A673 (cell line): ENCODE results near the gene ANKS1B. TPM values are rescaled to one million over a fixed set of nuclear protein-coding genes. Genes with fewer than 3 reads are reported as not detected.

Experiments used
- BruUV-seq: library from RNA; stranded (reverse); fragments of 400-500 nt; replicated peaks from 2 replicates; lab custom pipeline; 2021; lab: Mats Ljungman, UMichigan
- CTCF ChIA-PET: fragments of 300-600 bp; sonication (Branson Sonifier 250); formaldehyde crosslinking; loops from one replicate; lab custom pipeline; 2022; ENCODE audit warnings: antibody characterized with exemption; lab: Charles Lee
- POLR2A ChIA-PET: fragments of 300-600 bp; sonication (Branson Sonifier 250); formaldehyde crosslinking; loops from one replicate; lab custom pipeline; 2022; ENCODE audit warnings: antibody characterized with exemption; ENCODE audit not compliant: low non-redundant PET; lab: Charles Lee
- DNase-seq: peaks from one replicate; pipeline ENCODE4 v3.0.0-alpha.2; 2015; ENCODE audit warnings: low spot score
- H3K27ac ChIP-seq: fragments of 200-600 bp; sonication (generic); 2 replicates; pipeline ENCODE4 v1.5.1; 2016; ENCODE audit warnings: mixed run types, low read depth, mild to moderate bottlenecking, mixed read lengths, antibody characterized with exemption, low read length; ENCODE audit not compliant: poor library complexity, severe bottlenecking
- H3K27me3 ChIP-seq: fragments of 200-600 bp; sonication (generic); replicated peaks from 2 replicates; pipeline ENCODE4 v1.6.1; 2017; ENCODE audit warnings: mixed run types, low read depth, mild to moderate bottlenecking, mixed read lengths, antibody characterized with exemption, low read length; ENCODE audit not compliant: insufficient read depth, poor library complexity
- H3K36me3 ChIP-seq: fragments of 200-600 bp; sonication (generic); 2 replicates; pipeline ENCODE4 v1.6.1; 2016; ENCODE audit warnings: mixed run types, mild to moderate bottlenecking, mixed read lengths, antibody characterized with exemption, low read length; ENCODE audit not compliant: insufficient read depth, poor library complexity, severe bottlenecking
- H3K4me1 ChIP-seq: fragments of 200-600 bp; sonication (generic); 2 replicates; pipeline ENCODE4 v1.6.1; 2017; ENCODE audit warnings: mixed run types, mild to moderate bottlenecking, mixed read lengths, antibody characterized with exemption, low read length; ENCODE audit not compliant: insufficient read depth, poor library complexity, severe bottlenecking
- H3K4me3 ChIP-seq: fragments of 200-600 bp; sonication (generic); 2 replicates; pipeline ENCODE4 v1.5.1; 2016; ENCODE audit warnings: low read depth, mixed run types, mild to moderate bottlenecking, mixed read lengths, low read length; ENCODE audit not compliant: poor library complexity, severe bottlenecking
- H3K9me3 ChIP-seq: fragments of 200-600 bp; sonication (generic); 2 replicates; pipeline ENCODE4 v1.6.1; 2016; ENCODE audit warnings: mixed run types, low read depth, mild to moderate bottlenecking, mixed read lengths, antibody characterized with exemption, low read length; ENCODE audit not compliant: poor library complexity, severe bottlenecking
- CTCF ChIP-seq: fragments of 300-800, 200-600 bp; sonication (generic); conservative IDR thresholded peaks from 2 replicates; pipeline ENCODE4 v1.5.1; 2017; ENCODE audit warnings: low read depth, mild to moderate bottlenecking, antibody characterized with exemption, low read length, moderate library complexity, mixed read lengths
- EZH2 ChIP-seq: fragments of 200-600 bp; sonication (generic); IDR thresholded peaks from 2 replicates; pipeline ENCODE4 v1.6.1; 2017; ENCODE audit warnings: borderline replicate concordance, low read depth, mild to moderate bottlenecking, mixed read lengths, antibody characterized with exemption, low read length; ENCODE audit not compliant: poor library complexity, severe bottlenecking
- intact Hi-C: fragments of 100-400 bp; cut with micrococcal nuclease; formaldehyde crosslinking; loops from one replicate; pipeline ENCODE4 v1.10.0; 2022; ENCODE audit not compliant: unreplicated experiment
- total RNA-seq: library from RNA; stranded (reverse); gene quantifications from 2 replicates; pipeline ENCODE4 v1.2.3, GENCODE V29; 2021

ANKS1B gene
- total RNA-seq, 1 experiment from 2014 or later = 0.99 TPM

GRCh38 chr12:99442758-99443157 is 542.0 kb downstream of the ANKS1B start:
- intact Hi-C loops = no loop called here
- Histone ChIP-seq H3K9me3 (no peaks in the 10 kb centered on the region), H3K4me3 (no peak overlapping the region), H3K36me3 (no peaks in the 10 kb centered on the region), H3K27ac (no peak overlapping the region), H3K4me1 (no peaks in the 10 kb centered on the region), H3K27me3 (no peaks in the 10 kb centered on the region)
- no TSS peak for BruUV-seq
- TF ChIP-seq CTCF (no peak), EZH2 (no peak)
- POLR2A ChIA-PET = interaction anchor here (0.6 kb wide), 1 partner anchor 282 kb away, joined by 4 read pairs; no protein-coding TSS in a partner anchor
- CTCF ChIA-PET = no interaction called here
- DNase-seq = no peak

- intact Hi-C loops = no loop called here
- CTCF ChIA-PET = no interaction called here
- BruUV-seq = no TSS peak
These were observed 545.3 kb downstream of the ANKS1B start for GRCh38 chr12:99439399-99439798.

GRCh38 chr12:99436584-99436983 is 548.2 kb downstream of the ANKS1B start:
- Histone ChIP-seq H3K9me3 (no peaks in the 10 kb centered on the region), H3K4me1 (no peaks in the 10 kb centered on the region), H3K27ac (no peak overlapping the region), H3K27me3 (no peaks in the 10 kb centered on the region), H3K4me3 (no peak overlapping the region), H3K36me3 (no peaks in the 10 kb centered on the region)
- no peak for DNase-seq
- no peak for TF ChIP-seq EZH2
- TF ChIP-seq CTCF = no peak
- CTCF ChIA-PET = no interaction called here
- POLR2A ChIA-PET = no interaction called here
- no TSS peak for BruUV-seq
- intact Hi-C loops = no loop called here

More at GRCh38 chr12:99439399-99439798, 545.3 kb downstream of the ANKS1B start:
- H3K36me3 ChIP-seq = no peaks in the 10 kb centered on the region
- H3K4me1 ChIP-seq = no peaks in the 10 kb centered on the region
- no peaks in the 10 kb centered on the region for H3K9me3 ChIP-seq
- H3K27me3 ChIP-seq = no peaks in the 10 kb centered on the region
- DNase-seq = no peak
- POLR2A ChIA-PET = no interaction called here
- TF ChIP-seq EZH2 (no peak), CTCF (no peak)
- H3K4me3 ChIP-seq = no peak overlapping the region
- H3K27ac ChIP-seq = no peak overlapping the region
